MM.1S (cell line): ENCODE results near the gene PRIMPOL.

Source experiments
- CTCF ChIP-seq: fragments of 300-600 bp; sonication (generic); IDR thresholded peaks from 2 replicates; pipeline ENCODE4 v1.5.1; 2016; ENCODE audit warnings: antibody characterized with exemption, low read length, mixed read lengths
- EZH2phosphoT487 ChIP-seq: fragments of 300-600 bp; sonication (generic); IDR thresholded peaks from 2 replicates; pipeline ENCODE4 v1.6.1; 2018; ENCODE audit warnings: antibody characterized with exemption, low read length

- TF ChIP-seq CTCF, result no peak
- no peak for TF ChIP-seq EZH2phosphoT487
These were observed 64.3 kb downstream of the PRIMPOL start for GRCh38 chr4:184713887-184714286.
